IMR-90 (cell line): ENCODE measurements around the gene CLMP.

Source experiments
- BHLHE40 ChIP-seq: fragments of 150-350 bp; IDR thresholded peaks from 2 replicates; pipeline ENCODE4 v1.6.1; 2016; ENCODE audit warnings: mild to moderate bottlenecking, low read depth, low read length
- CEBPB ChIP-seq: IDR thresholded peaks from 2 replicates; pipeline ENCODE4 v1.6.1; 2012; ENCODE audit warnings: low read depth, low read length, improper control_type of control experiment
- CHD1 ChIP-seq: IDR thresholded peaks from 2 replicates; pipeline ENCODE4 v1.6.1; 2012; ENCODE audit warnings: low read depth, low read length, improper control_type of control experiment
- CTCF ChIP-seq: conservative IDR thresholded peaks from 2 replicates; pipeline ENCODE4 v1.5.1; 2012; ENCODE audit warnings: mild to moderate bottlenecking, low read depth, low read length, improper control_type of control experiment
- ELK1 ChIP-seq: fragments of 150-350 bp; IDR thresholded peaks from 2 replicates; pipeline ENCODE4 v1.6.1; 2016; ENCODE audit warnings: low read depth, mild to moderate bottlenecking, low read length, moderate library complexity, borderline replicate concordance
- FOS ChIP-seq: fragments of 150-350 bp; IDR thresholded peaks from 2 replicates; pipeline ENCODE4 v1.6.1; 2016; ENCODE audit warnings: low read depth, low read length
- MAFK ChIP-seq: IDR thresholded peaks from 2 replicates; pipeline ENCODE4 v1.6.1; 2012; ENCODE audit warnings: low read depth, low read length, improper control_type of control experiment
- MAZ ChIP-seq: IDR thresholded peaks from 2 replicates; pipeline ENCODE4 v1.6.1; 2012; ENCODE audit warnings: low read depth, mild to moderate bottlenecking, low read length, improper control_type of control experiment, moderate library complexity, borderline replicate concordance
- NFE2L2 ChIP-seq: fragments of 150-350 bp; IDR thresholded peaks from 2 replicates; pipeline ENCODE4 v1.6.1; 2016; ENCODE audit warnings: low read depth, mild to moderate bottlenecking, low read length
- POLR2A ChIP-seq: IDR thresholded peaks from 2 replicates; pipeline ENCODE4 v1.6.1; 2012; ENCODE audit warnings: mild to moderate bottlenecking, low read depth, low read length
- RAD21 ChIP-seq: IDR thresholded peaks from 2 replicates; pipeline ENCODE4 v1.6.1; 2012; ENCODE audit warnings: low read length, improper control_type of control experiment
- SMC3 ChIP-seq: fragments of 150-350 bp; IDR thresholded peaks from 2 replicates; pipeline ENCODE4 v1.6.1; 2016; ENCODE audit warnings: low read depth, mild to moderate bottlenecking, antibody characterized with exemption, low read length, moderate library complexity
- USF2 ChIP-seq: fragments of 150-350 bp; IDR thresholded peaks from 2 replicates; pipeline ENCODE4 v1.6.1; 2017; ENCODE audit warnings: mild to moderate bottlenecking, antibody characterized with exemption, low read length, low read depth

GRCh38 chr11:123046473-123047259 is 148.4 kb downstream of the CLMP start:
- TF ChIP-seq NFE2L2 = no peak
- no peak for TF ChIP-seq BHLHE40
- no peak for TF ChIP-seq CTCF
- TF ChIP-seq MAZ = no peak
- no peak for TF ChIP-seq CHD1
- TF ChIP-seq RAD21 = no peak
- TF ChIP-seq POLR2A = no peak
- TF ChIP-seq MAFK = no peak
- TF ChIP-seq USF2 = no peak
- no peak for TF ChIP-seq ELK1
- no peak for TF ChIP-seq SMC3
- TF ChIP-seq FOS = no peak
- no peak for TF ChIP-seq CEBPB
